Mesenchymal stem cell (in vitro differentiated cells and primary cell): ENCODE results near the gene VPS45.
"Not testable (repeated sequence)": the region's sequence is repeated elsewhere in the genome, so short reads cannot be mapped to it uniquely, and the experiment has no call there.

Experiments used
- DNase-seq: peaks from one replicate; pipeline ENCODE4 v3.0.0-alpha.2; 2013
- H2AFZ ChIP-seq: one replicate; pipeline ENCODE4 v1.6.1; 2013; ENCODE audit warnings: low read depth, mild to moderate bottlenecking, control low read depth, inconsistent platforms, low read length, moderate library complexity
- H2AK5ac ChIP-seq: 2 replicates; pipeline ENCODE4 v1.6.1; 2013; ENCODE audit warnings: low read length, moderate library complexity, mild to moderate bottlenecking, inconsistent platforms; ENCODE audit not compliant: severe bottlenecking
- H2BK120ac ChIP-seq: one replicate; pipeline ENCODE4 v1.6.1; 2013; ENCODE audit warnings: low read depth, mild to moderate bottlenecking, inconsistent platforms, low read length, moderate library complexity
- H2BK12ac ChIP-seq, 2 experiments: one replicate each; pipeline ENCODE4 v1.6.1; 2013; ENCODE audit warnings: inconsistent platforms in 2 of 2, low read length in 2 of 2, mild to moderate bottlenecking in 2 of 2, moderate library complexity in 2 of 2, control low read depth in 1 of 2
- H2BK15ac ChIP-seq: one replicate; pipeline ENCODE4 v1.6.1; 2013; ENCODE audit warnings: mild to moderate bottlenecking, low read depth, inconsistent platforms; ENCODE audit not compliant: poor library complexity, severe bottlenecking
- H2BK5ac ChIP-seq: 2 replicates; pipeline ENCODE4 v1.6.1; 2013; ENCODE audit warnings: low read depth, mild to moderate bottlenecking, low read length, control low read depth, inconsistent platforms; ENCODE audit not compliant: poor library complexity, severe bottlenecking
- H3K14ac ChIP-seq, 2 experiments: one replicate each; pipeline ENCODE4 v1.6.1; 2013; ENCODE audit warnings: inconsistent platforms in 2 of 2, low read length in 2 of 2, control low read depth in 1 of 2, mild to moderate bottlenecking in 1 of 2, moderate library complexity in 1 of 2
- H3K18ac ChIP-seq, 2 experiments: one replicate each; pipeline ENCODE4 v1.6.1; 2013; ENCODE audit warnings: inconsistent platforms in 2 of 2, low read length in 2 of 2, control low read depth in 1 of 2, low read depth in 1 of 2, mild to moderate bottlenecking in 1 of 2
- H3K23ac ChIP-seq, 2 experiments: one replicate each; pipeline ENCODE4 v1.6.1; 2013; ENCODE audit warnings: inconsistent platforms in 2 of 2, low read length in 2 of 2, mild to moderate bottlenecking in 2 of 2, moderate library complexity in 2 of 2, control low read depth in 1 of 2
- H3K27ac ChIP-seq: 2 replicates; pipeline ENCODE4 v1.5.1; 2013; ENCODE audit warnings: mild to moderate bottlenecking, moderate library complexity, low read length, control low read depth, inconsistent platforms; ENCODE audit not compliant: poor library complexity, severe bottlenecking
- H3K27me3 ChIP-seq, 2 experiments: 2 replicates each; pipeline versions ENCODE4 v1.6.1 to v1.7.0; 2013; ENCODE audit warnings: low read length in 2 of 2, mild to moderate bottlenecking in 2 of 2, moderate library complexity in 2 of 2, control low read depth in 1 of 2, inconsistent platforms in 1 of 2; ENCODE audit not compliant: control insufficient read depth in 1 of 2, insufficient read depth in 1 of 2
- H3K36me3 ChIP-seq, 2 experiments: 2 replicates each; pipeline versions ENCODE4 v1.6.1 to v1.7.0; 2013; ENCODE audit warnings: low read length in 2 of 2, control low read depth in 1 of 2, inconsistent platforms in 1 of 2, low read depth in 1 of 2, mild to moderate bottlenecking in 1 of 2; ENCODE audit not compliant: insufficient read depth in 2 of 2, control insufficient read depth in 1 of 2
- H3K4ac ChIP-seq, 2 experiments: one replicate each; pipeline ENCODE4 v1.6.1; 2013; ENCODE audit warnings: inconsistent platforms in 2 of 2, low read length in 2 of 2, mild to moderate bottlenecking in 2 of 2, moderate library complexity in 2 of 2, control low read depth in 1 of 2, low read depth in 1 of 2
- H3K4me1 ChIP-seq: 2 replicates; pipeline ENCODE4 v1.6.1; 2013; ENCODE audit warnings: low read depth, low read length, control low read depth; ENCODE audit not compliant: control insufficient read depth, insufficient read depth
- H3K4me2 ChIP-seq: 2 replicates; pipeline ENCODE4 v1.6.1; 2013; ENCODE audit warnings: low read length, mild to moderate bottlenecking, inconsistent platforms; ENCODE audit not compliant: poor library complexity, severe bottlenecking
- H3K4me3 ChIP-seq, 2 experiments: 2 replicates each; pipeline versions ENCODE4 v1.5.1 to v1.7.0; 2013; ENCODE audit warnings: low read length in 2 of 2, mild to moderate bottlenecking in 2 of 2, control low read depth in 1 of 2, low read depth in 1 of 2; ENCODE audit not compliant: insufficient read depth in 1 of 2
- H3K79me1 ChIP-seq: replicated peaks from 2 replicates; pipeline ENCODE4 v1.6.1; 2013; ENCODE audit warnings: mild to moderate bottlenecking, control low read depth, low read length, inconsistent platforms; ENCODE audit not compliant: poor library complexity, severe bottlenecking
- H3K9ac ChIP-seq: 2 replicates; pipeline ENCODE4 v1.7.0; 2013; ENCODE audit warnings: mild to moderate bottlenecking, low read length, moderate library complexity
- H3K9me3 ChIP-seq: 2 replicates; pipeline ENCODE4 v1.7.0; 2013; ENCODE audit warnings: mild to moderate bottlenecking, low read length; ENCODE audit not compliant: control insufficient read depth
- H4K8ac ChIP-seq: one replicate; pipeline ENCODE4 v1.6.1; 2013; ENCODE audit warnings: inconsistent platforms, mild to moderate bottlenecking, low read length, moderate library complexity
- H4K91ac ChIP-seq: one replicate; pipeline ENCODE4 v1.6.1; 2013; ENCODE audit warnings: mild to moderate bottlenecking, low read length, inconsistent platforms
- WGBS: methylation state at CpG from one replicate; pipeline ENCODE4 v1.1.7; 2013; ENCODE audit warnings: mixed read lengths; 5-methylcytosine and 5-hydroxymethylcytosine counted together

VPS45 gene

GRCh38 chr1:150053926-150054325 is 13.7 kb upstream of the VPS45 start:
- H4K91ac ChIP-seq: no peak overlapping the region
- H3K27ac ChIP-seq: no peak overlapping the region
- H2BK12ac ChIP-seq: no peak overlapping the region
- no peak overlapping the region for H3K23ac ChIP-seq
- H3K79me1 ChIP-seq: peaks cover 2% of the 10 kb centered on the region
- no peak overlapping the region for H3K4me2 ChIP-seq
- H3K36me3 ChIP-seq: no peaks in the 10 kb centered on the region
- H3K4ac ChIP-seq: no peak overlapping the region
- H3K18ac ChIP-seq: no peak overlapping the region
- H3K9me3 ChIP-seq: no peaks in the 10 kb centered on the region
- H4K8ac ChIP-seq: no peak overlapping the region
- no peak overlapping the region for H2BK120ac ChIP-seq
- no peak overlapping the region for H2AK5ac ChIP-seq
- WGBS: 78% methylated on average over 3 of the region's 3 CpGs
- DNase-seq: no peak
- H3K4me3 ChIP-seq: no peak overlapping the region
- no peak overlapping the region for H3K9ac ChIP-seq
- H2BK15ac ChIP-seq: no peak overlapping the region
- H3K4me1 ChIP-seq: no peaks in the 10 kb centered on the region
- no peak overlapping the region for H2BK5ac ChIP-seq
- H2AFZ ChIP-seq: no peak overlapping the region
- no peaks in the 10 kb centered on the region for H3K27me3 ChIP-seq
- no peak overlapping the region for H3K14ac ChIP-seq

DNA sequence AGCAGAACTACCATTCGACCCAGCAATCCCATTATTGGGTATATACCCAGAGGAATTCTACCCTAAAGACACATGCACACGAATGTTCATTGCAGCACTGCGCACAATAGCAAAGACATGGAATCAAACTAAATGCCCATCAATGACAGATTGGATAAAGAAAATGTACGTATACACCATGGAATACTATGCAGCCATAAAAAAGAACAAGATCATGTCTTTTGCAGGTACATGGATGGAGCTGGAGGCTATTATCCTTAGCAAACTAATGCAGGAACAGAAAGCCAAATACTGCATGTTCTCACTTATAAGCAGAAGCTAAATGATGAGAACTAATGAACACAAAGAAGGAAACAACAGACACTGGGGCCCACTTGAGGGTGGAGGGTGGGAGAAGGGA is 12.1 kb upstream of the VPS45 start:
- not testable (repeated sequence) for H3K79me1 ChIP-seq

GRCh38 chr1:150056407-150056806 is 11.2 kb upstream of the VPS45 start:
- no peak overlapping the region for H3K4me2 ChIP-seq
- no peak overlapping the region for H2BK15ac ChIP-seq
- H2AK5ac ChIP-seq: no peak overlapping the region
- no peak overlapping the region for H4K91ac ChIP-seq
- H2BK120ac ChIP-seq: no peak overlapping the region
- WGBS: 97% methylated on average over 1 of the region's 1 CpG
- no peak overlapping the region for H2BK5ac ChIP-seq
- no peak overlapping the region for H2BK12ac ChIP-seq
- no peaks in the 10 kb centered on the region for H3K27me3 ChIP-seq
- no peaks in the 10 kb centered on the region for H3K9me3 ChIP-seq
- no peak overlapping the region for H3K14ac ChIP-seq
- DNase-seq: no peak
- no peak overlapping the region for H3K18ac ChIP-seq
- no peaks in the 10 kb centered on the region for H3K79me1 ChIP-seq
- H3K36me3 ChIP-seq: no peaks in the 10 kb centered on the region
- no peak overlapping the region for H3K9ac ChIP-seq
- H3K4me1 ChIP-seq: no peaks in the 10 kb centered on the region
- H4K8ac ChIP-seq: no peak overlapping the region
- H2AFZ ChIP-seq: no peak overlapping the region
- H3K23ac ChIP-seq: no peak overlapping the region
- H3K4me3 ChIP-seq: no peak overlapping the region
- no peak overlapping the region for H3K4ac ChIP-seq
- H3K27ac ChIP-seq: no peak overlapping the region

More for the DNA sequence above, 12.1 kb upstream of the VPS45 start:
- H2AK5ac ChIP-seq, H3K9me3 ChIP-seq, H2AFZ ChIP-seq, H3K14ac ChIP-seq, H4K8ac ChIP-seq, H3K36me3 ChIP-seq, H3K4me1 ChIP-seq, H3K18ac ChIP-seq, H2BK12ac ChIP-seq, DNase-seq, H3K4me3 ChIP-seq, H3K9ac ChIP-seq, H2BK5ac ChIP-seq, H3K27me3 ChIP-seq, H4K91ac ChIP-seq, H3K4ac ChIP-seq, H2BK120ac ChIP-seq, H3K23ac ChIP-seq, H2BK15ac ChIP-seq, H3K4me2 ChIP-seq, H3K27ac ChIP-seq: not testable (repeated sequence)
- 87% methylated on average over 3 of the region's 4 CpGs for WGBS

DNA sequence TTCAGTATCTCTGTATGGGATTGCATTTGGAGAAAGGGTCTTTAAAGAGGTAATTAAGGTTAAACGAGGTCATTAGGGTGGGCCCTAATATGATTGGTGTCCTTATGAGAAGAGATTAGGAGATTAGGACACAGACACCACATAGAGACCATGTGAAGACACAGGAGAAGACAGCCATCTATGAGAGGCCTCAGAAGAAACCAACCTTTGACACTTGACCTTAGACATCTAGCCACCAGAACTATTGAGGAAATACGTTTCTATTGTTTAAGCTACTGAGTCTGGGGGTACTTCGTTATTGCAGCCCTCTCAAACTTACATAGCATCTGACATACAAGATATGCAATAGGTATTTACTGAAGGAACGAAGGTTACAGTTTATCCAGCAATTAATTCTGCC is 7.3 kb upstream of the VPS45 start:
- H3K9ac ChIP-seq: no peak overlapping the region
- H4K91ac ChIP-seq: no peak overlapping the region
- H3K14ac ChIP-seq: no peak overlapping the region
- no peak overlapping the region for H4K8ac ChIP-seq
- no peak overlapping the region for H3K23ac ChIP-seq
- H3K79me1 ChIP-seq: peaks cover 3% of the 10 kb centered on the region
- H3K4me1 ChIP-seq: no peaks in the 10 kb centered on the region
- H2AFZ ChIP-seq: no peak overlapping the region
- no peak overlapping the region for H3K4me3 ChIP-seq
- H2BK15ac ChIP-seq: no peak overlapping the region
- H2AK5ac ChIP-seq: no peak overlapping the region
- no peak overlapping the region for H3K4me2 ChIP-seq
- H3K9me3 ChIP-seq: no peaks in the 10 kb centered on the region
- H3K27me3 ChIP-seq: no peaks in the 10 kb centered on the region
- H2BK12ac ChIP-seq: no peak overlapping the region
- H2BK5ac ChIP-seq: no peak overlapping the region
- 88% methylated on average over 1 of the region's 4 CpGs for WGBS
- H2BK120ac ChIP-seq: no peak overlapping the region
- H3K36me3 ChIP-seq: no peaks in the 10 kb centered on the region
- H3K27ac ChIP-seq: no peak overlapping the region
- no peak overlapping the region for H3K4ac ChIP-seq
- DNase-seq: no peak
- H3K18ac ChIP-seq: no peak overlapping the region
